GM20431 (cell line): ENCODE measurements around the gene PTCH2.
"Not testable (repeated sequence)": the region's sequence is repeated elsewhere in the genome, so short reads cannot be mapped to it uniquely, and the experiment has no call there.

Experiments
- in situ Hi-C: fragments of 300-500 bp; cut with MseI, MboI; formaldehyde crosslinking; loops from one replicate; pipeline ENCODE4 v1.15.0; 2020; ENCODE audit warnings: low sequenced_read_pairs; ENCODE audit not compliant: unreplicated experiment

The PTCH2 gene

GRCh38 chr1:44842486-44842861 is 579 bp downstream of the PTCH2 start:
- in situ Hi-C loops, result no loop called here

DNA sequence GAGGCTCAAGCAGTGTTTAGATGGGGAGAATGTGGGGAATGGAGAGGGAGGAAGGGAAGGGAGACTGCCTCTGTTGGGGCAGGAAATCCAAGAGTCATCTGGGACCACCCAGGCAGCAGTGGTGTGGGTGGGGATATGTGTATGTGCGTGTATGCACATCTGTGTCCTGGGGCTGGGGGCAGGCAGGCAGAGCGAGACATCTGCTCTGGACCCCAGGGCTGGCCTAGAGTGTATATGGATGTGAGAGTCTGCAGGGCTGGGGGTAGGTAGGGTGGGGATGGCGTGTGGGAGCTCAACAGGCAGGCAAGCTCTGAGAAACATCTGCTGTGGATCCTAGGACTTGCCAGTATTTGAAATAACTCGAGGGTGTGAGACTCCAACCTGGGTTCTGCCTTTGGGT is 3.5 kb downstream of the PTCH2 start:
- in situ Hi-C loops, result no loop called here

DNA sequence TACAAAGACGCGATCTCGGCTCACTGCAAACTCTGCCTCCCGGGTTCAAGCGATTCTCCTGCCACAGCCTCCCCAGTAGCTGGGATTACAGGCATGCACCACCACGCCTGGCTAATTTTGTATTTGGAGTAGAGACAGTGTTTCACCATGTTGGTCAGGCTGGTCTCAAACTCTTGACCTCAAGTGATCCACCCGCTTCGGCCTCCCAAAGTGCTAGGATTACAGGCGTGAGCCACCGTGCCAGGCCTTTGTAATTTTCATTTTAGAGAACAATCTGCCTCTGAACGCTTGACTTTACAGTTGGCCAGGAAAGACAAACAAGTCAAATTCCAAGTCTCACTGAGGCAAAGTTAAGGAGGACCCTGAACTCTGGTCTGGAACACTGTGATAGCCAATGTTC is 4.8 kb downstream of the PTCH2 start:
- in situ Hi-C loops, result not testable (repeated sequence)

DNA sequence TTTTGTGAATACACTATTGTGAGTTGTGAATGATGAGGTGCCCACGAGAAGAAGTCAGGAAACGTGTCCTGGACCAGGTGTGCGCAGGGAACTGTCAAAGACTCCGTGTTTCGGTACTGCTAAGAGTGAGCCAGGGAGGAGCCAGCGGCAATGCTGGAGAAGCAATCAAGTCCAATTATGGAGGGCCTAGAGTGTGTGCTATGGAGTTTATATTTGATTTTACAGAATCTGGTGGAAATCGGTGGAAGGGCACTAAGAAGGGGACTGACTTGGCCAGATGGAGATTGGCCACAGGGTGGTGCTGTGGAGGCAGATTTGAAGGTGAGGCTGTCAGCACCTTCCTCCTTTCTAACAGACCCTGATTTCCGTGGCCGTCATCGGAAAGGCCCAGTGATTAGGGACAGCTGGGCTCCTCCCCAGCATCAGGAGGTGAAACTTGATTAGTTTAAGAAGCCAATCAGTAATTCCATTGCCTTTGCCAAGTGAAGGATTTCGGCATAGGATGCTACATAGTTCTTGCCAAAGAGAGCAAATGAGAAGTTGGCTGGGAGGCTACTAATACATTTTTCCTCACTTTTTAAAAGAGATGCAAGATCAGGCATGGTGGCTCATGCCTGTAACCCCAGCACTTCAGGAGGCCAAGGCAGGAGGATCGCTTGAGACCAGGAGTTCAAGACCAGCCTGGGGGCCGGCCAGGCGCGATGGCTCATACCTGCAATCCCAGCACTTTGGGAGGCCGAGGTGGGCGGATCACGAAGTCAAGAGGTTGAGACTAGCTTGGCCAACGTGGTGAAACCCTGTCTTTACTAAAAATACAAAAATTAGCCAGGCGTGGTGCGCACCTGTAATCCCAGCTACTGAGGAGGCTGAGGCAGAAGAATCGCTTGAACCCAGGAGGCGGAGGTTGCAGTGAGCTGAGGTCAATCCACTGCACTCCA is 7.0 kb downstream of the PTCH2 start:
- in situ Hi-C loops, result no loop called here

DNA sequence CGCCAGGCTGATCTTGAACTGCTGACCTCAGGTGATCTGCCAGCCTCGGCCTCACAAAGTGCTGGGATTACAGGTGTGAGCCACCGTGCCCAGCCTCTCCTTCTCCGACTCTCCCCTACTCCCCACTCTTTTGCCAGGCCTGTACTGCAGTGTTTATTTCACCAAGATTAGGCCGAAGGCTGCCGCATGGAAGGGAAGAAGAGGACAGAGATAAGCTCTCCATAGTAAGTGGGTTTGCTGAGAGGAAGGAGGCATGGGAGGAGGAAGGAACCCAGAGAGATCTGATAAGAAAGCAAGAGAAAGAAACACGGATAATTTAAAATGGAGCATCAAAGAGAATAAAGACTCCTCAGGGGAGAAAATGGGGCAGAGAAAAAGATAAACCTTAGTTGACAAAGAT is 8.7 kb downstream of the PTCH2 start:
- in situ Hi-C loops, result no loop called here

DNA sequence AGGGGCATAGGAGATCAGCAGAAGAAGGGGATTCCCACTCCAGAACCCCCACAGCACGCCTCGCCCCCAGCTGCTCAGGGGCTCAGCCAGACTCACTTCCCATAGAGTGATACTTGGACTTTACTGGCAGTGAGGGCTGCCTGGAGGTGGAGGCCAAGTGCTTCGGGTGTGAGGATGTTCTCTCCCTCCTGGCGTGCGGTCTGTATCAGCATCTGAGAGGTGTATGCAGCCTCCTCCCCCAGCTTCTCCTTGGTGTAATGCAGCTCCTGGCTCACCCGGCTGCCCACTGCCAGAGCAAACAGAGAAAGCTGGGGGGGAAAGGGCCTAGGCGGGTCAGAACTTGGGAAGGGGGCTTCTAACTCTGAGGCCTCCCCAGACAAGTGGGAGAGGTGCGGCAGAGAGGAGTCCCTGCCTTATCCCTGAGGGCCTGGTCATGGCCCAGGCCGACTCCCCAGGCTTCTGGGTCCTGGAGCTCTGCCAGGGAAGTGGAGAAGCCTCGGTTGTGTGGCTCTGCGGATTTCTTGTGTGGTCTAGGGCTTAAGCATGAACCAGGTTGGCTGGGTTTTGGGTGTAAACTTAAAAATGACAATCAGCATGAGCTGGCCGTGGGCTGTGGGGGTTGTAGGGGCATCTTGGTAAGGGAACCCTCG is 10.9 kb downstream of the PTCH2 start:
- in situ Hi-C loops, result no loop called here

DNA sequence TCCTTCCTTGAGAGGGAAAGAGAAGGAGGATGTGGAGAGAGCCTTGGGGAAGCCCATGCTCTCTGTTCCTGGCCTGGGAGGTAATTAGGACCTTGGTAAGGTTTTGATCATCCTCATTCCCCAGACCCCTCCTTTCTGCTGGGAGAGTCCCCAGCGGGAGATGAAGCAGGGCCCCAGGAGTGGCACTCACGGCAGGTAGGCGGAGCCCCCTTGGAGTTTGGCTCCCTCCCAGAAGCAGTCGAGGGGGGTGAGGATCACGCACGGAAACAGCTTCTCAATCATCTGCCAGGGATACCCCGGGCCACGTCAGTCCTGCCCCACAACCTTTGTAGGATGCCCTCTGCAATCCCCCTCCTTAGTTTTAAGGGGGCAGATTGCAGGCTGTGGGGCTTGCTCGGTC is 11.5 kb downstream of the PTCH2 start:
- in situ Hi-C loops, result no loop called here

- in situ Hi-C loops, result no loop called here
Observed at GRCh38 chr1:44830900-44831304, 12.2 kb downstream of the PTCH2 start.

DNA sequence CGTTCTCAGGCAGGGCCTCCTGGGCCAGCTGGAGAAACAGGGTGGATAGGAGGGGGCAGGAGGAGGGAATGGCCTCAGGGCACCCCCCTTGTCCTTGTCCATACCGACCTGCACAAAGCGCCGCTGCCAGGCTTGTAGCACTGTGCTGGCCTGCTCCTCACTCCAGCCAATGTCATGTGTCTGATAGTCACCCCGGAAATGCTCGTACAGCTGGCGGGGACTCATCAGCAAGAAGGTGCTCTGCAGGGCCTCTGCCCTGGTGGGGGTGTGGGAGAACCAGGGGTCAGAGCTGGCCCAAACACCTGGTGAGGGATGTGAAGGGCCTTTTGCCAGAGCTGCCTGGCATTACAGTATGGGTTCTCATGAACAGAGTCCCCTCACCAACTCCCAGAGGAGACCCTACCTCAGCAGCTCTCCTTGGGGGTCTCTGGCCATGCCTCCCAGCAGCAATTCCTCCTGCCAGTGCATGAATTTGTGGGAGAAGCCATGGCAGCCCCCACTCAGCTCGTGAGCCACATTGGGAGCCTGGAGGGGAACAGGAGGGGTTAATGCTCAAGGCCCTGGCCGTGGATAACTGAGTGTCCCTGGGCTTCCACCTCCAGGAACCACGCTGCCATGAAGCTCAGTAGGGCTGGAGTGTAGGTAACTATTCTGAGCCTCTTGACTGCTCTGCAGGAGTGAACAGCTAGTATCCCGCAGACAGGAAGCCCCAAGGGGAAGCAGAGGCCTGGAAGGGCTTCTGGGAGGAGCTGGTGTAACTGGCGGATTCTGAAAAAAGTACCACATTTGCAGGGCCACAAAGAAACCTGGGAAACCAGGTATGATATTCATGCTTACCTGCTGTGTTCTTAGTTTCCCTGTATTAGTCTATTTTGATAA is 13.3 kb downstream of the PTCH2 start:
- in situ Hi-C loops, result no loop called here

DNA sequence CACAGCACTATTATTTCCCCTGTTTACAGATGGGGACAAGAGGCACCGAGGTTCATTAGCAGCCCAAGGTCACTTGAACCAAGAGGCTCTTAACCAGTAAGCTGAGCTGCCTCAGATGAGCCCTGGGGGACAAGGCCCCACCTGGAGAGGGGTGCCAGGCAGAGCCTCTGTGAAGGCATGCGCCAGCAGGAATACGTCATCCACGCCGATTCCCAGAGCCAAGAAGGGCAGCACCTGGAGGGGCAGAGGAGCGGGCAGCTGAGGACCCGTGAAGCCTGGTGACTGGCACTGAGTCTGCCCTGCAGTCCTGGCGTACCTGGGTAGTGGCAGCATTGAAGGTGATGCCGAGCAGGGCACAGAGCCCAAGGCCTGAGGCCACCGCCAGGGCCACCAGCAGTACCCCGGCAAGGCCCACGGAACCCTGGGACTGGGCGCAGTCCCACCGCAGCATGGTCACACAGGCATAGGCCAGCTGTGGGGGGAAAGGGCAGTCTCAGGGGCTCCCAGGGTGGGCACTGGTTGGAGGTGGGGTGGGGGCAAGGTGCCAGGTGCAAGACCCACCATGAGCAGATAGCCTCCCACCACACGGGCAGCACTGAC is 14.1 kb downstream of the PTCH2 start:
- in situ Hi-C loops, result no loop called here

DNA sequence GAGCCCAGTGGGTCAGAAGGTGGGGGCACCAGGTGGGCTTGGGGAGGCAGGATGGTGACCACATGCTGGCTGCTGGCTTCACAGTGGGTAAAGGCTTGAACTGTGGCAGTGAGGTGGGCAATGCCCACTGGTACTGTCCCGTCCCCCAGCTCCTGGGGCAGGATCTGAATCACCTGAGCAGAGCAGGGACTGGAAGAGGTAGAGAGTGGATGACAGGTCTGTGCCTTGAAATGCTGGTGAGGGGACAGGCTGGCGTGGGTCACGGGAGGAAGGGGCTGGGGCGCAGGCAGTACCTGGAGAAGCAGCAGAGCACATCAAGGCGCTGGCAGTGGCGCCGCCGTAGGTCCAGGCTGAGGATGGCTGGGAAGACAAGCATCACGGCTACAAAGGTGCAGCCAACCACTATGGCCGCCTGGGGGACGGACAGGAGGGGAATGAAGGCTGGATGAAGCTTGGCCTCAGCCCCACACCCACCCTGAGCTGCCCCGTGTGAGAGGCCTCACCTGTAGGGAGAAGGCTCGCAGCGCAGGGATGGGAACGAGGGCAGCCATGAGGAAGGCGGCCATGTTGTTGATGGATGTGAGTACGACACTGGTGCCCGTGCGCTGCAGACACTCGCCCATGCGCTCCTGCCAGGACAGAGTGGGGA is 14.9 kb downstream of the PTCH2 start:
- in situ Hi-C loops, result no loop called here

DNA sequence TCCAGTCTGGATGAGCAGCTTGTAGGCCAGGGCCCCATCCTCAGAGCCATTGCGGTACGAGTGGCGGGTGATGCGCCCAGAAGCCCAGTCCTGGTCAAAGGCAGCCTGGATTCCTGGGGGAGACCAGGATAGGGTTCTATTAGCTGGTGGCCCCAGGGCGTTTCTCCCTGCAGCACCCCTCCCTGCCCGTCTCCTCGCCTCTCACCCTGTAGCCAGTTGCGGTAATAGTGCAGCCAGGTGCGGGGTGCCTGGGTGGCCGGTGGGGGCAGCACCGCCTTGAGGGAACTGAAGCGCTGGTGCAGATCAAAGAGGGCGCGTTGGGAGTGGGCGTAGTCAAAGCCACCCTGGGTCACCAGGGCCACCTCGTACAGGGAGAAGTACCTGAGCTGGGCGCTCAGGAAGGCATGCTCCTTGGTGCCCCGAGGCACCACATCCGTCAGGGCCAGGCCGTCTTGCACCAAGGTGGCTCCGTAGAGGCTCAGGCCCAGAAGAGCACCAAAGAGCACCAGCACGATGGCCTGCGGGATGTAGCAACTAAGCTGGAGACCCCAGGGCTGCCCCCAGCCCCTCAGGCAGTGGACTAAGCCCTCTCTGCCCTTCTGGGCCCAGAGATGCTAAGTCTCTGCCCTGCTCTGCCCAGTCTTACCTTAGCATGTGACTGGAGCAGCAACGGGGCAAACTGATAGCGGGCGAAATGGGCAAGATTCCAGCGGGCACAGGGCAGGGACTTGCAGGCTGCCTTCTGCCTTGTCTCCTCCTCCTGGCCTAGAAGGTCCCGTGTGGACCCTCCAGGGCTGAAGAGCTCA is 15.7 kb downstream of the PTCH2 start:
- in situ Hi-C loops, result no loop called here

- in situ Hi-C loops, result no loop called here
Observed at GRCh38 chr1:44826375-44827196, 16.5 kb downstream of the PTCH2 start.

- in situ Hi-C loops, result loop anchor here (25.0 kb wide), 1 partner anchor 488 kb away; no protein-coding TSS in a partner anchor
Observed at GRCh38 chr1:44824392-44824791, 18.7 kb downstream of the PTCH2 start.

GRCh38 chr1:44822981-44823451 is 20.0 kb downstream of the PTCH2 start:
- in situ Hi-C loops, result loop anchor here (25.0 kb wide), 1 partner anchor 489 kb away; no protein-coding TSS in a partner anchor

DNA sequence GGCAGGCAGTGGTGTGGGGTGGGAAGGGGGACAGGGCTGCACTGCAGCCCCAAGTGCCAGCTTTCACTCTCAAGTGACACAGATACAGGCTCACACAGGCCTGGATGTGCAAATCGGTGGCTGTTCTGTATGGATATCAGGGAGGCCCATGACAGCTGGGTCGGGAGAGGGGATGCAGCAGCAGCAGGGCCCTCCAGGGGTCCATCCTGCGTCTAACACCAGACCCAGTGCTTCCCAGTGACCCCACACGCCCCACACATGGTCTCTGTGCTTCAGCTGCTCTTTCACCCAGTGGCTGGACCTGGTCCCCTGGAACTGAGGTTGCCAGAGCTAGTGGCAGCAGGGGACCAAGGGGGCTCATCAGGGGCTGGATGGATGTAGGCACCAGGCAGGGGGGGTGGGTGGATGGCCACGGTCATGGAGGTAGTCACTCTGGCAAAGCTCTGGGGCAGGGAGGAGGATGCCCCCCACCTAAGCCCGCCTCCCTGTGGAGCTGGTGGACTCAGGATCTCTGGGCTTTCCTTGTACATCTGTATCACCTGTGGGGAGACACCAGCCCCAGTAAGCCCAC is 20.8 kb downstream of the PTCH2 start:
- in situ Hi-C loops, result loop anchor here (25.0 kb wide), 1 partner anchor 490 kb away; no protein-coding TSS in a partner anchor

DNA sequence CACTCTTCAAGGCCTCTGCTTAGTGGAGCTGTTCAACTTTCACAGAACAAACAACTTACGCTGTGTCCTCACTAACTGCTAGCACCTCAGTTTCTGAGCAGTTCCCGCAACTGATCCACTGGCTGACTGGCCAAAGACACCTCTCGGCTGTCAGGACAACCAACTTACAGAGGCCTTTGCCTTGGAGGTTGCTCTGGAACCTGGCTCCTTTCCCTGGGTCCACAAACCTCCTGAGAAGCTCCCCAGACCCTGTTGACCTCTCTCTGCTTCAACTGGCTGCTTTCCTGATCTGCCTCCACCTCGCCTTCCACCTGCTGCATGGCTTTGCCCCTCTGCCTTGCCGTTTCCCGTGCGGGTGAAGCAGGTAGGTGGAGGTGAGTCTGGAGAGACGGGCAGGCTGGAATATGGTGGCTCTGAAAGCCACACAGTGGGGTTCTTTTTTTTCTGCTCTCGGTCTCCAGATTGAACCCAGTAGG is 21.8 kb downstream of the PTCH2 start:
- in situ Hi-C loops, result loop anchor here (25.0 kb wide), 1 partner anchor 491 kb away; no protein-coding TSS in a partner anchor
